NCI-H748 (cell line): ENCODE measurements around the gene HAUS1.

ENCODE experiments used
- DNase-seq: peaks from one replicate; lab custom pipeline; 2025; ENCODE audit not compliant: unreplicated experiment; lab: John Stamatoyannopoulos, UW

Gene HAUS1

GRCh38 chr18:46104128-46104911, at the start of gene HAUS1:
TSS of gene HAUS1 (plus strand) at chr18:46104385. CDS start at chr18:46104412, 27 bp downstream.
- DNase-seq = peak; percentile 97

DNA sequence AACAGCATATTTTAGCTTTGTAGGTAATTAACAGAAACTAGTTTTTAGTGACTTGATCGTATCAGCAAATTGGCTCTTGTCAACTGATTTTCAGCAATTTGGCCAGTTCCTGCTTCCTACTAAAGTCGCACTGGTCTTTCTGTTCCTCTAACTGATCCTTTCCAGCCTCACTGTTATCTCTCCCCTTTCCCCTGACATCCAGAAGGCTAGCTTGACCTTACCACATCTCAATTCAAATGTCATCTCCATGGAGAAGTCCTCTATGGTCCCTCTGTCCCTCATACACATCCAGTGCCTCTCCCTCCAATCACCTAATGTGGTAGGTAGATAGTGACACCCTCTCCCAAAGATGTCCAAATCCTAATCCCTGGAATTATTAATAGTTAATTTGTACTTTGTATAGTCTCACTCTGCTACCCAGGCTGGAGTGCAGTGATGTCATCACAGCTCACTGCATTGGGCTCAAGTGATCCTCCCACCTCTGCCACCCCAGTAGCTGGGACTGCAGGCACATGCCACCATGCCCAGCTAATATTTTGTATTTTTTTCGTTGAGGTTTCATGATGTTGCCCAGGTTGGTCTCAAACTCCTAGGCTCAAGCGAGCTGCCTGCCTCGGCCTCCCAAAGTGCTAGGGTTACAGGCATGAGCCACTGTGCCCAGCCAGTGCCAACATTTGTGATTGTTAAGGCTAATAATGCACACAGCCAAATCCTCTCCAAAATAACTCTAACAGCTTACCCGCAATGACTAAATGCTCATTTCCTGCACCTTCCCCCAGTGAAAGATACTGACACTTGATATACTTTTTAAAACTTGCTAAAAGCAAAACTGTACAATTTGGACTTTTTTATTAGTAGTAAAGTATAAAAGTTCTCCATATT, 49.0 kb upstream of the HAUS1 start:
- no peak for DNase-seq

DNA sequence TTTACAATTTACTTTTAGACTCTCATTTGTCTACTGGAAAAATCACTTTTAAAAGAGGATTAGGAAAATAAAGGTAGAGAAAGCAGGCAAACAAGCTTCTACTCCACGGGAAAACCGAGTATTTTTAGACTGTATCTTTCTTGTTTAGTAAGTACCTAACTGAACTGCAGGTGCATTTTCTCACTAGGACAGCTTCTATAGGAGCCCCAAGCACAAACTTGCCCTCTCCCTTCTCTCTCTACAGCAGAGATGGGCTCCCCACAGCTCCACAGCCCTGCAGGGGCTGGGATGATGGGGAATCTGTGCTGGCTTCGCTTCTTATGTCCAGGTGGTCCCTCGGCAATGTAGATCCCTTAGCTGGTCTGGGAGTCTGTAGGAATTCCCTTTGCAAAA, 48.4 kb upstream of the HAUS1 start:
- DNase-seq = no peak

DNA sequence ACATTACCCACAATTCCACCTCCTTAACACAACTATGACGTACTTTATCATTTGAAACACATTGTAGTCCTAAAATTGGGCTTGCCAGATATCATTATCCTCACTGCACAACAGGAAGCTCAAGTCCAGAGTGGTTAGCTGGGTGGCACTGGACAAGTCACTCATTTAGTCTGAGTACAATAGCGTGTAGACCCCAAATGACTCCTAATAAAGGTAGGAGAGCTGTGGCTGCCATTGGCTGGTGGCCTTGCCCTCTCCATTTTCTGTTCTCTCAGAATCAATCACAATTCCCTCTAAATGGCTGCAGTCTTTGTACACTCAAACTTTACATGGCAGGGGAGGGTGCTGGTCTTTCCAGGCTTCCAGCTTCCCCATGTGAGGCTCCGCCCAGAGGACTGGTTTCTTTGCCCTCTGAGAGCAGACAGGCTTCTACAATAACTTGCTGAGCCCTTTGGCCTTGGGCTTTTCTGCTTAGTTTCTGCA, 43.8 kb upstream of the HAUS1 start:
- no peak for DNase-seq

DNA sequence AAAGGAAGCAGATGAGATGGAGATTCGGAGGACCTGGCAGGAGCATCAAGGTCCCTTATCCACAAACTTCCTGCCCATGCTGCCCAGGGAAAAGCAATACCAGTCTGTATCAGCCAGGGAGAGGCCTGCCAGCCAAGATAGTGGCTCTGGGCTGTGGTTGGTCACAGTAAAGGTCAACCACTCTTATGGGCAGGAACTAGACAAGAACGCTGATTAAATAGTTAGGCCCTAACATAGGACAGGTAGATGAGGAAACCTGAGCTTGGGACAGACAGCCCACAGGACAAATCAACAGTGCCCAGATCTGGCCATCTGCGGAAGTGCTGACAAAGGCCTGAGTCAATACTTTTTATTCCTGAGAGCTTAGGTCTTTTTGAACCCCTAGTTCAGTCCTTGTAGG, 42.8 kb upstream of the HAUS1 start:
- no peak for DNase-seq

DNA sequence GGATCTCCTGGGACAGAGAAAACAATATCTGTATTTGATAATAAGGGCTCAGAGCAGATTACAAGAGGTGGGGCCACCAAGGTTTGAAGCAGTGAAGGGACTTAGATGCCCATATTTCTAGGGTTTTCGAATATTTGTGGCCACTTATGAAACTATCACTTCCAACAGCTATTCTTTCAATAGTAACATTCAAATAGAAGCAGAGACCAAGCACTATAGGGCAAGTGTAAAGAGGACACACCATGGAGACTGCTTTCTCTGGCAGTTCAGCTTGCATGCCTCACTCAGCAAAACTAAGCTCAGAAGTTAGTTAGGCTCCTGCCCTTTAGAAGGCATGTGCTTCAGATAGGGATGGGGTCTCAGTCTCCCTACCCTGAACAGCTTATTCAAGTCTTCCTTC, 42.4 kb upstream of the HAUS1 start:
- DNase-seq = no peak

DNA sequence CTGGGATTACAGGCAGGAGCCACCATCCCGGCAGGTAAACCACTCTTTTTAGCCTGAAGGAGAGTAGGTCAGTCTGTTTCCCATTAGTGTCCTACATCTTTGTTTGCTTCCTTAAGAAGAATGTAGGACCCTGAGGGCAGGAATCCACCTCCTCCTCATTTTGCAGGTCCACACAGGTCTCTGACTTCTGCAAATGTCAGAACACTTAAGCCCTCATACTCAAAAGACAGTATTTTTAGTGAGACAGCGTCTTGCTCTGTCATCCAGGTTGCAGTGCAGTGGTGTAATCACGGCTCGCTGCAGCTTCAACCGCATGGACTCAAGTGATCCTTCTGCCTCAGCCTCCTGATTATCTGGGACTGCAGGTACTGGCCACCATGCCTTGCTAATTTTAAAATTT, 41.4 kb upstream of the HAUS1 start:
- DNase-seq = no peak

- DNase-seq = no peak
These were observed 36.7 kb upstream of the HAUS1 start for GRCh38 chr18:46067438-46068007.

- DNase-seq = no peak
These were observed 35.4 kb upstream of the HAUS1 start for GRCh38 chr18:46068763-46069162.

DNA sequence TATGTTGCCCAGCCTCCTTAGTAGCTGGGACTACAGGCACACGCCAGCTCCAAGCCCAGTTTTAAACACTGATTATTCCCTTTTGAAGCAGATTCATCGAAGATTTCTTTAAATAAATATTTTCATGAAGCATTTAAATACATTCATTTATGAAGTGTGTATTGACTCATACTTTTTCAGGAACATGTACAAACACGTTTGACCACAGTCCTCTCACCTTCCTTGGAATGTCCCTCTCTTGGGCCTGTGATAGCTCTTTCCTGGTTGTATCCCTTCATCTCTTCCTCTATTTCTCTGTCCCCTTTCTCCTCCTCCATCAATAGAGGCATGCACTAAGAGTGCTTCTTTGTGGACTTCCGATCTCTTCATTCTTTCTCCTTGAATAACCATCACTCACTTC, 34.7 kb upstream of the HAUS1 start:
- no peak for DNase-seq

DNA sequence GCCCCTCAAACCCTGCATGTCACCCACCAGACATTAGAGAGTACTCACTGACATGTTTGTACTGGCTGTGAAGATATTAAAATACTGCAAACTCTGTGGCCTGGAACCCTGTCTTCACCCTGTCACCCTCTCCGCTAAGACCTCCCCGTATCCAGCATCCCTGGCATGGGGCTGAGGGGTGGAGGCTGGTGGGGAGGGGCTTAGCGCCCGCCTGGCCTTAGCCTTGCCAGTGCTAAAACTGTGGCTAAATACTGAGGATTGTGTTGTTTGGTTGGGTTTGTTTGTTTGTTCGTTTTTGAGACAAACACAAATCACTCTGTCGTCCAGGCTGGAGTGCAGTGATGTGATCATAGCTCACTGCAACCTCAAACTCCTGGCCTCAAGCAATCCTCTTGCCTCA, 34.0 kb upstream of the HAUS1 start:
- DNase-seq = no peak

DNA sequence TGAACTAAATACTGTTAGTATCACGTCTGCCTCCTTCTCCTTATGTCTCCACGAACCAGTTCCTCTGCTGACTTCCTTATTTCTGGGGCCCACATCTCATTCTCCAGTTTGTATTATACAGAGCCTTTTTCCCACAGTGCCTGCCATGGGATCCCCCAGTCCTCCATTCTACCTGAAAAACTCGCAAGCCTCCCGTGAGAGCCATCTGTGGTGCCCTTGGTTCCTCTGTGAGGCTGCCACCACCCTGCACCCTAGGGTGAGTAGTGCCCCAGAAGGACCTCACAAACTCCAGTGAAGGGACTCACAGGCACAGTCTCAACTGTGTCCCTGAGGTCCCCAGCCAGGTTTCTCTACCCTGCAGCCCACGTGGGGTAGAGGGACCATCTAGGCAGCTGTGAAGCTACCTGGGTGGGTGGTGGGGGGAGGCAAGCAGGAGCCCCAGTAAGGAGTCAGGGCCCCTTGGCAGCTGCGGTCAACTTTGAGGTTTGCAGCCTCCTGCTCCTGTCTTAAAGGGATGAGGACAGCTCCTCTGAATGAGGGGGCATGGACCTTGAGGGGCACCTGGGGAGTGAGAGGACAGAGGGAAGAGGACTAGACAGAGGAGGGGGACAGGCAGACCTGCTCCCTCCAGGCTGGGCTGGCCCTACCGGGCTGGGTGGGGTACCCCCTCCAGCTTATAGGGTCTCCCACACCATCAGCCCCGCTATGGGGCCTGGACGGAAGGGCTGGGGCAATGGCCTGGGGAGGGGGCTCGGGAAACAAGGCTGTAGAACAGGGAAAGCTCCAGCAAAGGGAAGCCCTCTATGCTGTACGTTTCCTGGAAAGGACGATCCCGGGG, 33.2 kb upstream of the HAUS1 start:
- DNase-seq = no peak

- peak; percentile 75 for DNase-seq
These were observed 32.4 kb upstream of the HAUS1 start, which contains the start of gene PSTPIP2 for GRCh38 chr18:46071653-46072375. TSS of gene PSTPIP2 (minus strand) at chr18:46072260. CDS start at chr18:46072188, 72 bp downstream.

- DNase-seq = no peak
These were observed 31.8 kb upstream of the HAUS1 start for GRCh38 chr18:46072376-46072867.

DNA sequence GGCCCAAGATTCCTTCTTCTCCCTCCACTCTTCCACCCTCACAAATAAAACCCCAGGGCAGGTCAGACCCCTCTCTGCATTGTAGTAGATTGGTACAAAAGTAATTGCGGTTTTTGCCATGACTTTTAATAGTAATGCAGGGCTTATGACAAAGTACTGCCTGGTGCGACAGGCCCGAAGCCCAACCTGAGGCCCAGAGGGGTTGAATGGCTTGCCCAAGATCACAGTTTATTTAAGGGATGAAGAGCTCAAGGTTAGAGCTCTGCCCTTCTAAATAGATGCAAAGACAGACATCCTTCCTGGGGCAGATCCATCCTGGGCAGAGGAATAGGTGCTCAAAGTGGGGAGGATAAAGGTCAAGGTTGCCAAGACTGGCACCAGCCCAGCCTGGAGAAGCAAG, 31.2 kb upstream of the HAUS1 start:
- DNase-seq = no peak

GRCh38 chr18:46073474-46074331, 30.5 kb upstream of the HAUS1 start:
- peak; percentile 67 for DNase-seq

DNA sequence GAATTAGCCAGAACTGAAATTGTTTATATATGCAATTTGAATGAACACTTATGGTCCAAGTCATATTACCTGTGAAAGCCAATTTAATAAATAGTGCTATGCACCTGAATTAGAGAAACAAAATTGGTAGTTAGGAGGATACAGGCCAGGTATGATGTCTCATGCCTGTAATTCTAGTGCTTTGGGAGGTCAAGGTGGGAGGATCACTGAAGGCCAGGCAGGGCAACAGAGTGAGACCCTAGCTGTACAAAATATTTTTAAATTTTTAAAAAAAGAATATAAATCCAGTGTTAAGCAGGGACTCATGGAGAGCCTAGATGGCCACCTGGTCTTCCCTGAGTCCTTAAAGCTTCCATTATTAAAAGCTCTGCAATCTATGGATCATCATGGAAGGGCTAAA, 24.8 kb upstream of the HAUS1 start:
- DNase-seq = no peak

DNA sequence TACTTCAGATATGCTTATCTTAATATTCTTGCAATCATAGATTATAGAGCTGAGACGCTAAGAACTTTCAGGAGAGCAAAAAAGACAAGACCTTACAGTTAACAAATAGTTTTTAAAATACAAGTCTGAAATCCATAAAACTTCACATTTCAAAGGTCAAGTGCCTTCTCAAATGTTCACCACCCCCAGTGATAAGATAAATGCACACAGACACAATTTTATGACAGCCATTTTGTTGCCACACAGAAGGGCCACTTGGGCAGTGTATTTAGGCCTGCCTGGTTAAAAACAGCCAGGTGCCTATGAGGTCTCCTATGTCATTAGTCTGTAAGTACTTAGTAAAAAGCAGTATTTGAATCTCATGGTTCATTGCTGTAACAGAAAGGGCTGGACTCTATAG, 24.0 kb upstream of the HAUS1 start:
- no peak for DNase-seq

DNA sequence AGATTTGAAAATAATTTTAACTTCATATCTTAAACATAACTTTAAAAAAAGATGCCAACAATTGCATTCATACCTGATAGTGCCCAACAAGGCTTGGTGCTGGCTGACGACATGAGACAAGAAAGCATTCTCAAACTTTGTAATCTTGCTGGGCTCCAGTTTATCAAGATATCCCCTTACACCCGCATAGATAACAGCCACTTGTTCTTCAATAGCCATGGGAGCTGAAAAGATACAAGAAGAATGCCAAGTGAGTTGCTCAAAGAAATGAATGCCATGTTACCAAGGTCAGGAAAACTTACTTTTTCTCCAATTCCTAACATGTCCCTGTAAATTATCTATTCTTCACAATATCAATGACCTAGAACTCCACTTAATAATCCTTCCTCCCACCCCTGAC, 19.8 kb upstream of the HAUS1 start:
- no peak for DNase-seq
